Smooth muscle cell (in vitro differentiated cells): Measurements from ENCODE around the gene PLEKHN1. TPM values are rescaled to one million over a fixed set of nuclear protein-coding genes. Genes with fewer than 3 reads are reported as not detected.

Experiments
- DNase-seq: peaks from one replicate; lab custom pipeline; 2025; ENCODE audit not compliant: unreplicated experiment; lab: John Stamatoyannopoulos, UW
- H2AFZ ChIP-seq: fragments of 200-600 bp; sonication (generic); 2 replicates; pipeline ENCODE4 v1.6.0; 2016; ENCODE audit warnings: antibody characterized with exemption, low read depth, mild to moderate bottlenecking
- H3F3A ChIP-seq: fragments of 200-600 bp; sonication (generic); 2 replicates; pipeline ENCODE4 v1.6.0; 2017; ENCODE audit warnings: antibody characterized with exemption, low read depth
- H3K27ac ChIP-seq: fragments of 200-600 bp; sonication (generic); 2 replicates; pipeline ENCODE4 v1.5.1; 2016; ENCODE audit warnings: low read depth, mild to moderate bottlenecking
- H3K27me3 ChIP-seq: fragments of 200-600 bp; sonication (generic); 2 replicates; pipeline ENCODE4 v1.6.1; 2016; ENCODE audit warnings: low read depth, mild to moderate bottlenecking
- H3K36me3 ChIP-seq: fragments of 200-600 bp; sonication (generic); 2 replicates; pipeline ENCODE4 v1.5.1; 2016; ENCODE audit warnings: low read depth
- H3K4me1 ChIP-seq: fragments of 200-600 bp; sonication (generic); 2 replicates; pipeline ENCODE4 v1.5.1; 2016; ENCODE audit warnings: low read depth
- H3K4me2 ChIP-seq: fragments of 200-600 bp; sonication (generic); 2 replicates; pipeline ENCODE4 v1.6.0; 2016; ENCODE audit warnings: mild to moderate bottlenecking
- H3K4me3 ChIP-seq: fragments of 200-600 bp; sonication (generic); 2 replicates; pipeline ENCODE4 v1.5.1; 2016; ENCODE audit warnings: mild to moderate bottlenecking
- H3K79me2 ChIP-seq: fragments of 200-600 bp; sonication (generic); 2 replicates; pipeline ENCODE4 v1.6.0; 2016; ENCODE audit warnings: low read depth, mild to moderate bottlenecking
- H3K9ac ChIP-seq: fragments of 200-600 bp; sonication (generic); 2 replicates; pipeline ENCODE4 v1.6.0; 2016; ENCODE audit warnings: low read depth
- H3K9me3 ChIP-seq: fragments of 200-600 bp; sonication (generic); replicated peaks from 2 replicates; pipeline ENCODE4 v1.5.1; 2016; ENCODE audit warnings: low read depth
- H4K20me1 ChIP-seq: fragments of 200-600 bp; sonication (generic); 2 replicates; pipeline ENCODE4 v1.6.0; 2016; ENCODE audit warnings: low read depth
- CTCF ChIP-seq: fragments of 200-600 bp; sonication (generic); IDR thresholded peaks from 2 replicates; pipeline ENCODE4 v1.5.1; 2017; ENCODE audit warnings: borderline replicate concordance, mild to moderate bottlenecking, antibody characterized with exemption; ENCODE audit not compliant: insufficient read depth, poor library complexity, severe bottlenecking
- WGBS: methylation state at CpG from one replicate; pipeline ENCODE4 v1.1.7; 2016; ENCODE audit warnings: low lambda C conversion rate; 5-methylcytosine and 5-hydroxymethylcytosine counted together
- polyA plus RNA-seq: library from polyadenylated mRNA; unstranded; fragments of >200 nt; fragmentation: Nextera tagmentation; extraction: Ambion mirVana; gene quantifications from 2 replicates; pipeline ENCODE4 v1.2.1, GENCODE V29; 2016
- total RNA-seq: library from RNA; depleted of rRNA; stranded (reverse); fragments of >200 nt; gene quantifications from 2 replicates; pipeline ENCODE4 v1.2.3, GENCODE V29; 2014

Gene PLEKHN1
- total and polyA plus RNA-seq, 2 experiments from 2014 or later = 2.6 to 5.2 TPM

GRCh38 chr1:927234-927633, 39.0 kb upstream of the PLEKHN1 start:
- Histone ChIP-seq H3F3A (no peaks in the 10 kb centered on the region), H3K4me1 (peaks cover 8% of the 10 kb centered on the region), H4K20me1 (peaks cover 56% of the 10 kb centered on the region), H3K4me2 (no peak overlapping the region), H3K9ac (no peak overlapping the region), H3K27me3 (no peaks in the 10 kb centered on the region), H3K4me3 (no peak overlapping the region), H3K36me3 (no peaks in the 10 kb centered on the region), H2AFZ (no peak overlapping the region), H3K9me3 (no peaks in the 10 kb centered on the region), H3K27ac (no peak overlapping the region), H3K79me2 (no peaks in the 10 kb centered on the region)
- 74% methylated on average over 5 of the region's 9 CpGs for WGBS
- TF ChIP-seq CTCF = no peak
- DNase-seq = no peak

- 98% methylated on average over 10 of the region's 10 CpGs for WGBS
- peaks cover 54% of the 10 kb centered on the region for H4K20me1 ChIP-seq
- H3K4me3 ChIP-seq = no peak overlapping the region
- no peaks in the 10 kb centered on the region for H3K79me2 ChIP-seq
- DNase-seq = no peak
- no peak for TF ChIP-seq CTCF
- no peaks in the 10 kb centered on the region for H3F3A ChIP-seq
- no peaks in the 10 kb centered on the region for H3K36me3 ChIP-seq
- H3K9me3 ChIP-seq = no peaks in the 10 kb centered on the region
- no peak overlapping the region for H2AFZ ChIP-seq
- no peak overlapping the region for H3K4me2 ChIP-seq
- H3K27ac ChIP-seq = no peak overlapping the region
- H3K9ac ChIP-seq = no peak overlapping the region
- peaks cover 8% of the 10 kb centered on the region for H3K4me1 ChIP-seq
- no peaks in the 10 kb centered on the region for H3K27me3 ChIP-seq
These were observed 38.5 kb upstream of the PLEKHN1 start for GRCh38 chr1:927748-928147.

- TF ChIP-seq CTCF = no peak
- Histone ChIP-seq H3K4me2 (no peak overlapping the region), H3K9ac (no peak overlapping the region), H3K4me1 (peaks cover 7% of the 10 kb centered on the region), H3K27me3 (no peaks in the 10 kb centered on the region), H3K4me3 (no peak overlapping the region), H3K9me3 (no peaks in the 10 kb centered on the region), H4K20me1 (peaks cover 53% of the 10 kb centered on the region), H2AFZ (no peak overlapping the region), H3K27ac (no peak overlapping the region), H3K36me3 (no peaks in the 10 kb centered on the region), H3K79me2 (no peaks in the 10 kb centered on the region), H3F3A (no peaks in the 10 kb centered on the region)
- DNase-seq = no peak
- 88% methylated on average over 37 of the region's 40 CpGs for WGBS
These were observed 37.2 kb upstream of the PLEKHN1 start for GRCh38 chr1:928825-929661.
